HepG2 (cell line): Measurements from ENCODE around the gene ATP7B. TPM values are rescaled to one million over a fixed set of nuclear protein-coding genes. Genes with fewer than 3 reads are reported as not detected.

Experiments used
- ATAC-seq: fragments of 200-7000 bp; cut with Tn5 transposase; 3 replicates; pipeline ENCODE4 v1.9.1; 2020; ENCODE audit warnings: mild to moderate bottlenecking, moderate library complexity
- BruUV-seq: library from RNA; stranded (reverse); fragments of 400-500 nt; replicated peaks from 2 replicates; lab custom pipeline; 2021; lab: Mats Ljungman, UMichigan
- CTCF ChIA-PET: fragments of 300-600 bp; formaldehyde crosslinking; extraction: SDS; loops from one replicate; lab custom pipeline; 2021; ENCODE audit warnings: low total read pairs, inconsistent platforms, low intra/inter-chr PET ratio; lab: Yijun Ruan, JAX
- POLR2A ChIA-PET: fragments of 350-600 bp; sonication (Branson Sonifier 250); formaldehyde crosslinking; loops from one replicate; lab custom pipeline; 2020; ENCODE audit warnings: antibody characterized with exemption, inconsistent platforms; lab: Yijun Ruan, JAX
- DNase-seq: peaks from one replicate; pipeline ENCODE4 v3.0.0-alpha.2; 2015; ENCODE audit warnings: low spot score
- FAIRE-seq: peaks from 3 replicates; lab custom pipeline; 2011; peaks lifted over from hg19 to GRCh38; lab: Jason Lieb, UNC
- H2AFZ ChIP-seq: one replicate; pipeline ENCODE4 v1.6.1; 2011; ENCODE audit warnings: low read length, inconsistent platforms
- H3K27ac ChIP-seq: fragments of 300-600 bp; 3 replicates; pipeline ENCODE4 v1.8.0; 2011; ENCODE audit warnings: mixed run types, mild to moderate bottlenecking, mixed read lengths, low read length, inconsistent platforms; ENCODE audit not compliant: insufficient read depth; ENCODE audit errors: extremely low read length
- H3K27me3 ChIP-seq, 2 experiments: fragments of 200-600 bp in 1 of 2; 2 replicates in 1 of 2; 3 replicates in 1 of 2; pipeline versions ENCODE4 v1.6.0 to v1.8.0; 2011; ENCODE audit warnings: low read length in 2 of 2, mild to moderate bottlenecking in 2 of 2, moderate library complexity in 2 of 2, inconsistent platforms in 1 of 2; ENCODE audit not compliant: insufficient read depth in 2 of 2, control insufficient read depth in 1 of 2
- H3K36me3 ChIP-seq, 2 experiments: fragments of 200-600 bp in 1 of 2; replicated peaks in 1 of 2; 2 replicates in 1 of 2; 3 replicates in 1 of 2; pipeline versions ENCODE4 v1.5.1 to v1.8.0; 2011; ENCODE audit warnings: low read length in 2 of 2, inconsistent platforms in 1 of 2; ENCODE audit not compliant: insufficient read depth in 2 of 2, control insufficient read depth in 1 of 2
- H3K4me1 ChIP-seq: 2 replicates; pipeline ENCODE4 v1.5.1; 2012; ENCODE audit warnings: low read length, inconsistent platforms; ENCODE audit not compliant: insufficient read depth
- H3K4me2 ChIP-seq: 2 replicates; pipeline ENCODE4 v1.6.0; 2011; ENCODE audit warnings: low read depth, low read length, inconsistent platforms
- H3K4me3 ChIP-seq, 3 experiments: fragments of 200-600 bp in 1 of 3; sonication (generic), shearing (Covaris generic) in 1 of 3; replicated peaks in 1 of 3; 2 replicates each; pipeline ENCODE4 v1.5.1; 2011 to 2016; ENCODE audit warnings: low read length in 3 of 3, inconsistent platforms in 2 of 3, low read depth in 2 of 3, mild to moderate bottlenecking in 2 of 3, control low read depth in 1 of 3, mixed read lengths in 1 of 3; ENCODE audit not compliant: insufficient read depth in 1 of 3
- H3K79me2 ChIP-seq: one replicate; pipeline ENCODE4 v1.6.1; 2011; ENCODE audit warnings: low read length, inconsistent platforms; ENCODE audit not compliant: insufficient read depth
- H3K9ac ChIP-seq: 2 replicates; pipeline ENCODE4 v1.6.0; 2011; ENCODE audit warnings: mild to moderate bottlenecking, low read depth, low read length, inconsistent platforms; ENCODE audit not compliant: insufficient read depth
- H3K9me3 ChIP-seq: 2 replicates; pipeline ENCODE4 v1.5.1; 2012; ENCODE audit warnings: mild to moderate bottlenecking, low read length
- H4K20me1 ChIP-seq: 2 replicates; pipeline ENCODE4 v1.6.0; 2011; ENCODE audit warnings: inconsistent platforms, mild to moderate bottlenecking, low read length, moderate library complexity; ENCODE audit not compliant: insufficient read depth
- CBX5 ChIP-seq: sonication (generic); formaldehyde crosslinking; IDR thresholded peaks from 2 replicates; pipeline ENCODE4 v1.4.0; 2020; ENCODE audit warnings: missing genetic modification reagents, borderline replicate concordance
- HNF4G ChIP-seq, 2 experiments: sonication (generic) in 1 of 2; formaldehyde crosslinking in 1 of 2; IDR thresholded peaks; 2 replicates each; pipeline versions ENCODE4 v1.4.0 to v1.6.1; 2011 to 2020; ENCODE audit warnings: borderline replicate concordance in 2 of 2, low read depth in 2 of 2, mild to moderate bottlenecking in 2 of 2, low read length in 1 of 2, missing genetic modification reagents in 1 of 2, moderate library complexity in 1 of 2
- HOXA5 ChIP-seq: sonication (generic); formaldehyde crosslinking; IDR thresholded peaks from 2 replicates; pipeline ENCODE4 v1.4.0; 2020; ENCODE audit warnings: missing genetic modification reagents
- MEIS1 ChIP-seq: sonication (generic); formaldehyde crosslinking; IDR thresholded peaks from 2 replicates; pipeline ENCODE4 v1.9.0; 2021; ENCODE audit warnings: mild to moderate bottlenecking, missing genetic modification reagents, moderate library complexity, borderline replicate concordance
- MTA1 ChIP-seq: sonication (generic); formaldehyde crosslinking; IDR thresholded peaks from 2 replicates; pipeline ENCODE4 v1.4.0; 2020; ENCODE audit warnings: missing genetic modification reagents, mild to moderate bottlenecking, borderline replicate concordance
- NCOA2 ChIP-seq: sonication (generic); formaldehyde crosslinking; IDR thresholded peaks from 2 replicates; pipeline ENCODE4 v1.8.0; 2022; ENCODE audit warnings: inconsistent platforms
- ZNF619 ChIP-seq: sonication (generic); formaldehyde crosslinking; IDR thresholded peaks from 2 replicates; pipeline ENCODE4 v1.4.0; 2020; ENCODE audit warnings: mild to moderate bottlenecking, missing genetic modification reagents
- WGBS: methylation state at CpG from one replicate; pipeline ENCODE4 v1.1.6; 2017; ENCODE audit warnings: low lambda C conversion rate; 5-methylcytosine and 5-hydroxymethylcytosine counted together
- in situ Hi-C: cut with HindIII; loops from 2 replicates; pipeline ENCODE4 v1.10.0; 2017; ENCODE audit warnings: low pct_unique_long_range_greater_than_20kb; ENCODE audit not compliant: extremely low pct_ligation_motif_present
- intact Hi-C: fragments of 100-400 bp; cut with micrococcal nuclease; formaldehyde crosslinking; loops from one replicate; pipeline ENCODE4 v1.10.0; 2022; ENCODE audit not compliant: unreplicated experiment
- polyA plus RNA-seq, 8 experiments: library from polyadenylated mRNA; depleted of rRNA in 3 of 8; stranded (reverse) in 7 of 8; unstranded in 1 of 8; fragments of >200 nt; fragmentation: Illumina TruSeq in 4 of 8; extraction: Trizol in 4 of 8; gene quantifications; 2 replicates each; pipeline versions ENCODE4 v1.2.1 to v1.2.3, GENCODE V29; 2011 to 2016; ENCODE audit warnings: low read depth in 4 of 8, missing spikeins in 1 of 8, mixed read lengths in 1 of 8; ENCODE audit not compliant: insufficient read depth in 1 of 8
- total RNA-seq, 5 experiments: library from RNA; depleted of rRNA; stranded (reverse); fragments of >200 nt; fragmentation: Illumina TruSeq; extraction: Trizol; gene quantifications; 2 replicates each; pipeline ENCODE4 v1.2.3, GENCODE V29; 2016; ENCODE audit warnings: low read depth in 1 of 5
- TF ChIP-seq, protein P1 (sequence below): sonication (generic); formaldehyde crosslinking; IDR thresholded peaks from 2 replicates; pipeline ENCODE4 v1.4.0; 2020; ENCODE audit warnings: low read depth, mild to moderate bottlenecking, missing genetic modification reagents
- TF ChIP-seq, protein P2 (sequence below): sonication (generic); formaldehyde crosslinking; IDR thresholded peaks from 2 replicates; pipeline ENCODE4 v1.5.0; 2020; ENCODE audit warnings: missing genetic modification reagents
- TF ChIP-seq, protein P3 (sequence below): sonication (generic); formaldehyde crosslinking; IDR thresholded peaks from 2 replicates; pipeline ENCODE4 v1.5.1; 2020; ENCODE audit warnings: missing genetic modification reagents, mild to moderate bottlenecking, borderline replicate concordance
- TF ChIP-seq, protein P4 (sequence below): sonication (generic); IDR thresholded peaks from 2 replicates; pipeline ENCODE4 v1.6.1; 2016; ENCODE audit warnings: low read depth, borderline replicate concordance
- TF ChIP-seq, protein P5 (sequence below): sonication (generic); formaldehyde crosslinking; IDR thresholded peaks from 2 replicates; pipeline ENCODE4 v1.9.0; 2021; ENCODE audit warnings: missing genetic modification reagents, borderline replicate concordance
- TF ChIP-seq, protein P6 (sequence below): sonication (generic); formaldehyde crosslinking; IDR thresholded peaks from 2 replicates; pipeline ENCODE4 v1.4.0; 2020; ENCODE audit warnings: missing genetic modification reagents; ENCODE audit errors: not compliant biosample characterization
- TF ChIP-seq, protein P7 (sequence below): sonication (generic); formaldehyde crosslinking; IDR thresholded peaks from 2 replicates; pipeline ENCODE4 v1.8.0; 2022; ENCODE audit warnings: mild to moderate bottlenecking, missing genetic modification reagents, moderate library complexity

The ATP7B gene
- total and polyA plus RNA-seq, 2 of the 13 experiments (the other 11 are each of a cell fraction or from before 2014, with no cell fraction given) = 31.8 to 57.4 TPM

DNA sequence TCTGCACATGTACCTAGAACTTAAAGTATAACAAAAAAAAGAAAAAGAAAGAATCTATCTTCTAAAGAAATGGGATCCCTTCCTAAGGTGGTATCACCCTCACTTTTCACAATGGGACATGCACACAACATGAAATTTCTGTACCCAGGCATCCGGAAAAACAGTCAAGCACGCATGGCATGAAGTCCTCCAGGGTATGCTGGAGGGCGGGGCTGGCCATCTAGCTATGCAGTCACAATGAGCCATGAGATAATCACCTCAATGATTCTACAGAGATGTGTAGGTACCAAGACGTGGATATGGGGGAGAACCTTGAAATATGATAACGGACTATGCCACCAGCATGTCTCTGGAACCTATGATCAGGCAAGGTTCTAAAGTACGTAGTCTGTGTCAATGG lies 79.6 kb downstream of the ATP7B start:
- H3K27ac ChIP-seq = no peak overlapping the region
- no peak overlapping the region for H3K4me2 ChIP-seq
- ATAC-seq (no peak), DNase-seq (no peak), FAIRE-seq (no peak)
- H4K20me1 ChIP-seq = no peaks in the 10 kb centered on the region
- no peaks in the 10 kb centered on the region for H3K79me2 ChIP-seq
- H3K36me3 ChIP-seq = peaks cover 22 to 74% of the 10 kb centered on the region in 2 experiments
- no peaks in the 10 kb centered on the region for H3K27me3 ChIP-seq
- ChIA-PET POLR2A (no interaction called here), CTCF (no interaction called here)
- no peak overlapping the region for H2AFZ ChIP-seq
- BruUV-seq = no TSS peak
- no peaks in the 10 kb centered on the region for H3K4me1 ChIP-seq
- intact Hi-C loops = no loop called here
- no peak overlapping the region for H3K9ac ChIP-seq
- no peak overlapping the region for H3K4me3 ChIP-seq
- in situ Hi-C loops = no loop called here
- H3K9me3 ChIP-seq = no peaks in the 10 kb centered on the region
- WGBS = 97% methylated on average over 6 of the region's 6 CpGs
- TF ChIP-seq HOXA5 (CRISPR knock-in tag) (no peak), NCOA2 (CRISPR knock-in tag) (no peak), MTA1 (CRISPR knock-in tag) (no peak), HNF4G (IDR thresholded peaks at IDR 0.05; ENCODE audit: borderline replicate concordance, low read depth, low read length) (no peak), HNF4G (CRISPR knock-in tag; IDR thresholded peaks at IDR 0.05; ENCODE audit: borderline replicate concordance, low read depth) (no peak), MEIS1 (CRISPR knock-in tag) (no peak), ZNF619 (CRISPR knock-in tag) (no peak), CBX5 (CRISPR knock-in tag) (no peak)
- TF ChIP-seq, protein P1, sequence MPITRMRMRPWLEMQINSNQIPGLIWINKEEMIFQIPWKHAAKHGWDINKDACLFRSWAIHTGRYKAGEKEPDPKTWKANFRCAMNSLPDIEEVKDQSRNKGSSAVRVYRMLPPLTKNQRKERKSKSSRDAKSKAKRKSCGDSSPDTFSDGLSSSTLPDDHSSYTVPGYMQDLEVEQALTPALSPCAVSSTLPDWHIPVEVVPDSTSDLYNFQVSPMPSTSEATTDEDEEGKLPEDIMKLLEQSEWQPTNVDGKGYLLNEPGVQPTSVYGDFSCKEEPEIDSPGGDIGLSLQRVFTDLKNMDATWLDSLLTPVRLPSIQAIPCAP (CRISPR knock-in tag) = no peak
- TF ChIP-seq, protein P2, sequence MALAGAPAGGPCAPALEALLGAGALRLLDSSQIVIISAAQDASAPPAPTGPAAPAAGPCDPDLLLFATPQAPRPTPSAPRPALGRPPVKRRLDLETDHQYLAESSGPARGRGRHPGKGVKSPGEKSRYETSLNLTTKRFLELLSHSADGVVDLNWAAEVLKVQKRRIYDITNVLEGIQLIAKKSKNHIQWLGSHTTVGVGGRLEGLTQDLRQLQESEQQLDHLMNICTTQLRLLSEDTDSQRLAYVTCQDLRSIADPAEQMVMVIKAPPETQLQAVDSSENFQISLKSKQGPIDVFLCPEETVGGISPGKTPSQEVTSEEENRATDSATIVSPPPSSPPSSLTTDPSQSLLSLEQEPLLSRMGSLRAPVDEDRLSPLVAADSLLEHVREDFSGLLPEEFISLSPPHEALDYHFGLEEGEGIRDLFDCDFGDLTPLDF (CRISPR knock-in tag) = no peak
- TF ChIP-seq, protein P3, sequence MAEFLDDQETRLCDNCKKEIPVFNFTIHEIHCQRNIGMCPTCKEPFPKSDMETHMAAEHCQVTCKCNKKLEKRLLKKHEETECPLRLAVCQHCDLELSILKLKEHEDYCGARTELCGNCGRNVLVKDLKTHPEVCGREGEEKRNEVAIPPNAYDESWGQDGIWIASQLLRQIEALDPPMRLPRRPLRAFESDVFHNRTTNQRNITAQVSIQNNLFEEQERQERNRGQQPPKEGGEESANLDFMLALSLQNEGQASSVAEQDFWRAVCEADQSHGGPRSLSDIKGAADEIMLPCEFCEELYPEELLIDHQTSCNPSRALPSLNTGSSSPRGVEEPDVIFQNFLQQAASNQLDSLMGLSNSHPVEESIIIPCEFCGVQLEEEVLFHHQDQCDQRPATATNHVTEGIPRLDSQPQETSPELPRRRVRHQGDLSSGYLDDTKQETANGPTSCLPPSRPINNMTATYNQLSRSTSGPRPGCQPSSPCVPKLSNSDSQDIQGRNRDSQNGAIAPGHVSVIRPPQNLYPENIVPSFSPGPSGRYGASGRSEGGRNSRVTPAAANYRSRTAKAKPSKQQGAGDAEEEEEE = no peak
- TF ChIP-seq, protein P4, sequence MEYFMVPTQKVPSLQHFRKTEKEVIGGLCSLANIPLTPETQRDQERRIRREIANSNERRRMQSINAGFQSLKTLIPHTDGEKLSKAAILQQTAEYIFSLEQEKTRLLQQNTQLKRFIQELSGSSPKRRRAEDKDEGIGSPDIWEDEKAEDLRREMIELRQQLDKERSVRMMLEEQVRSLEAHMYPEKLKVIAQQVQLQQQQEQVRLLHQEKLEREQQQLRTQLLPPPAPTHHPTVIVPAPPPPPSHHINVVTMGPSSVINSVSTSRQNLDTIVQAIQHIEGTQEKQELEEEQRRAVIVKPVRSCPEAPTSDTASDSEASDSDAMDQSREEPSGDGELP = no peak
- TF ChIP-seq, protein P5, sequence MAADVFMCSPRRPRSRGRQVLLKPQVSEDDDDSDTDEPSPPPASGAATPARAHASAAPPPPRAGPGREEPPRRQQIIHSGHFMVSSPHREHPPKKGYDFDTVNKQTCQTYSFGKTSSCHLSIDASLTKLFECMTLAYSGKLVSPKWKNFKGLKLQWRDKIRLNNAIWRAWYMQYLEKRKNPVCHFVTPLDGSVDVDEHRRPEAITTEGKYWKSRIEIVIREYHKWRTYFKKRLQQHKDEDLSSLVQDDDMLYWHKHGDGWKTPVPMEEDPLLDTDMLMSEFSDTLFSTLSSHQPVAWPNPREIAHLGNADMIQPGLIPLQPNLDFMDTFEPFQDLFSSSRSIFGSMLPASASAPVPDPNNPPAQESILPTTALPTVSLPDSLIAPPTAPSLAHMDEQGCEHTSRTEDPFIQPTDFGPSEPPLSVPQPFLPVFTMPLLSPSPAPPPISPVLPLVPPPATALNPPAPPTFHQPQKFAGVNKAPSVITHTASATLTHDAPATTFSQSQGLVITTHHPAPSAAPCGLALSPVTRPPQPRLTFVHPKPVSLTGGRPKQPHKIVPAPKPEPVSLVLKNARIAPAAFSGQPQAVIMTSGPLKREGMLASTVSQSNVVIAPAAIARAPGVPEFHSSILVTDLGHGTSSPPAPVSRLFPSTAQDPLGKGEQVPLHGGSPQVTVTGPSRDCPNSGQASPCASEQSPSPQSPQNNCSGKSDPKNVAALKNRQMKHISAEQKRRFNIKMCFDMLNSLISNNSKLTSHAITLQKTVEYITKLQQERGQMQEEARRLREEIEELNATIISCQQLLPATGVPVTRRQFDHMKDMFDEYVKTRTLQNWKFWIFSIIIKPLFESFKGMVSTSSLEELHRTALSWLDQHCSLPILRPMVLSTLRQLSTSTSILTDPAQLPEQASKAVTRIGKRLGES (CRISPR knock-in tag) = no peak
- TF ChIP-seq, protein P6, sequence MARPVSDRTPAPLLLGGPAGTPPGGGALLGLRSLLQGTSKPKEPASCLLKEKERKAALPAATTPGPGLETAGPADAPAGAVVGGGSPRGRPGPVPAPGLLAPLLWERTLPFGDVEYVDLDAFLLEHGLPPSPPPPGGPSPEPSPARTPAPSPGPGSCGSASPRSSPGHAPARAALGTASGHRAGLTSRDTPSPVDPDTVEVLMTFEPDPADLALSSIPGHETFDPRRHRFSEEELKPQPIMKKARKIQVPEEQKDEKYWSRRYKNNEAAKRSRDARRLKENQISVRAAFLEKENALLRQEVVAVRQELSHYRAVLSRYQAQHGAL = no peak
- TF ChIP-seq, protein P7, sequence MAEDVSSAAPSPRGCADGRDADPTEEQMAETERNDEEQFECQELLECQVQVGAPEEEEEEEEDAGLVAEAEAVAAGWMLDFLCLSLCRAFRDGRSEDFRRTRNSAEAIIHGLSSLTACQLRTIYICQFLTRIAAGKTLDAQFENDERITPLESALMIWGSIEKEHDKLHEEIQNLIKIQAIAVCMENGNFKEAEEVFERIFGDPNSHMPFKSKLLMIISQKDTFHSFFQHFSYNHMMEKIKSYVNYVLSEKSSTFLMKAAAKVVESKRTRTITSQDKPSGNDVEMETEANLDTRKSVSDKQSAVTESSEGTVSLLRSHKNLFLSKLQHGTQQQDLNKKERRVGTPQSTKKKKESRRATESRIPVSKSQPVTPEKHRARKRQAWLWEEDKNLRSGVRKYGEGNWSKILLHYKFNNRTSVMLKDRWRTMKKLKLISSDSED = no peak
